ENCODE measurements around the gene HOXB4.

DNA sequence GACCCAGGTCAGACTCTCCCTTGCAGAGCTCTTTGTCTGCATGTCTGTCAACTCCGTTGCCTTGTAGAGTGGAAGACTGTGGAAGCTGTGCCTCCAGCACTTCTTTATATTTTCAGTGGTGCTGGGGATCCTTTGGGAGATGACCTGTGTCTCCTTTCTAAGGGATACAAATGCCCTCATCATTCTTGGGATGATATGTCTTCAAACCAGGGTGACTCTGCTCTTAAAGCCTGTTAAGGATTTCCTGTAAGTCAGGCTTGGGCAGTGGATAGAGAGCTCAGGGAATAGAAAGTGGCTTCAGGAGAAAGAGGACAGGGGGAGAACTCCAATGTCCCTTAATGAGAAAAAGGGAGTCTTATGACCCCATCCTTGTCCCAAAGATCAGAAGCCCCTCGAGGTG is 10.4 kb upstream of the HOXB4 start:
- TF ChIP-seq, protein P1, sequence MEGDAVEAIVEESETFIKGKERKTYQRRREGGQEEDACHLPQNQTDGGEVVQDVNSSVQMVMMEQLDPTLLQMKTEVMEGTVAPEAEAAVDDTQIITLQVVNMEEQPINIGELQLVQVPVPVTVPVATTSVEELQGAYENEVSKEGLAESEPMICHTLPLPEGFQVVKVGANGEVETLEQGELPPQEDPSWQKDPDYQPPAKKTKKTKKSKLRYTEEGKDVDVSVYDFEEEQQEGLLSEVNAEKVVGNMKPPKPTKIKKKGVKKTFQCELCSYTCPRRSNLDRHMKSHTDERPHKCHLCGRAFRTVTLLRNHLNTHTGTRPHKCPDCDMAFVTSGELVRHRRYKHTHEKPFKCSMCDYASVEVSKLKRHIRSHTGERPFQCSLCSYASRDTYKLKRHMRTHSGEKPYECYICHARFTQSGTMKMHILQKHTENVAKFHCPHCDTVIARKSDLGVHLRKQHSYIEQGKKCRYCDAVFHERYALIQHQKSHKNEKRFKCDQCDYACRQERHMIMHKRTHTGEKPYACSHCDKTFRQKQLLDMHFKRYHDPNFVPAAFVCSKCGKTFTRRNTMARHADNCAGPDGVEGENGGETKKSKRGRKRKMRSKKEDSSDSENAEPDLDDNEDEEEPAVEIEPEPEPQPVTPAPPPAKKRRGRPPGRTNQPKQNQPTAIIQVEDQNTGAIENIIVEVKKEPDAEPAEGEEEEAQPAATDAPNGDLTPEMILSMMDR (IDR thresholded peaks at IDR 0.05), result no peak
- no peak for TF ChIP-seq POLR2A (IDR thresholded peaks at IDR 0.05)

Data from prostate gland (tissue), 2 donors.